KMS-11 (cell line): ENCODE results near the gene RAD51B.

Experiments
- H2AFZ ChIP-seq: fragments of 200-600 bp; sonication (generic); 2 replicates; pipeline ENCODE4 v1.6.1; 2016; ENCODE audit warnings: antibody characterized with exemption, mixed run types, low read depth
- H3K27ac ChIP-seq: fragments of 200-600 bp; sonication (generic); 2 replicates; pipeline ENCODE4 v1.6.1; 2016; ENCODE audit warnings: mild to moderate bottlenecking, mixed run types
- H3K27me3 ChIP-seq: fragments of 200-600 bp; sonication (generic); 2 replicates; pipeline ENCODE4 v1.6.1; 2017; ENCODE audit warnings: mild to moderate bottlenecking, low read depth, mixed run types, moderate library complexity; ENCODE audit not compliant: insufficient read depth
- H3K36me3 ChIP-seq: fragments of 200-600 bp; sonication (generic); 2 replicates; pipeline ENCODE4 v1.6.1; 2017; ENCODE audit warnings: mild to moderate bottlenecking, mixed run types; ENCODE audit not compliant: insufficient read depth
- H3K4me1 ChIP-seq: fragments of 200-600 bp; sonication (generic); 2 replicates; pipeline ENCODE4 v1.6.1; 2016; ENCODE audit warnings: mild to moderate bottlenecking, low read depth, mixed run types; ENCODE audit not compliant: poor library complexity, severe bottlenecking
- H3K4me2 ChIP-seq: fragments of 200-600 bp; sonication (generic); 2 replicates; pipeline ENCODE4 v1.7.0; 2016; ENCODE audit warnings: mild to moderate bottlenecking, mixed run types
- H3K4me3 ChIP-seq: fragments of 200-600 bp; sonication (generic); IDR thresholded peaks from 2 replicates; pipeline ENCODE4 v1.6.1; 2017; ENCODE audit warnings: low read depth, low read length, mixed read lengths; ENCODE audit not compliant: insufficient read depth
- H3K79me2 ChIP-seq: fragments of 200-600 bp; sonication (generic); 2 replicates; pipeline ENCODE4 v1.6.1; 2016; ENCODE audit warnings: low read depth, mixed run types; ENCODE audit not compliant: insufficient read depth
- H3K9ac ChIP-seq: fragments of 200-600 bp; sonication (generic); 2 replicates; pipeline ENCODE4 v1.6.1; 2016; ENCODE audit warnings: mild to moderate bottlenecking, mixed run types
- H4K20me1 ChIP-seq: fragments of 200-600 bp; sonication (generic); 2 replicates; pipeline ENCODE4 v1.6.1; 2016; ENCODE audit warnings: mild to moderate bottlenecking, mixed run types; ENCODE audit not compliant: insufficient read depth
- TF ChIP-seq, protein P1 (sequence below): fragments of 200-600 bp; sonication (generic); conservative IDR thresholded peaks from 2 replicates; pipeline ENCODE4 v1.6.1; 2017; ENCODE audit warnings: low read depth, mild to moderate bottlenecking, antibody characterized with exemption, low read length, moderate library complexity, mixed read lengths

The RAD51B gene

DNA sequence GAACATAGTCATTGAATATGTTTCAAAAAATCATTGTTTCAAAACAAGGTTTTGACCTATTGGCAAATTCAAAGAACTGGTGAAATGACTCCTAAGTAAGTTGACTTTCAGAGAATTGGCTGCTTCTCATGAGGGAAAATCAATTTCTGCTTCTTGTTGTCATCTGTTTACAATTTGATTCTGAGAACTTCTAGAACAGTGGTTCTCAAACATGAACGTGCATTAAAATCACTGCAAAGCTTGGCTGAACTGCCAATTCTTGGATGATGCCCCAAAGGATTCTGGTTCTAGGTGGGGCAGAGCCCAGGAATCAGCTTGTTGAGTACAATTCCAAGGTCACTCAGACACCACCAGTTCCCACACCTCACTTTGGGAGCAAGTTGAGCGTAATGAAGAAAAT lies 889.4 kb downstream of the RAD51B start:
- no peaks in the 10 kb centered on the region for H3K4me1 ChIP-seq
- no peaks in the 10 kb centered on the region for H4K20me1 ChIP-seq
- H3K79me2 ChIP-seq: no peaks in the 10 kb centered on the region
- no peak overlapping the region for H3K27ac ChIP-seq
- TF ChIP-seq, protein P1, sequence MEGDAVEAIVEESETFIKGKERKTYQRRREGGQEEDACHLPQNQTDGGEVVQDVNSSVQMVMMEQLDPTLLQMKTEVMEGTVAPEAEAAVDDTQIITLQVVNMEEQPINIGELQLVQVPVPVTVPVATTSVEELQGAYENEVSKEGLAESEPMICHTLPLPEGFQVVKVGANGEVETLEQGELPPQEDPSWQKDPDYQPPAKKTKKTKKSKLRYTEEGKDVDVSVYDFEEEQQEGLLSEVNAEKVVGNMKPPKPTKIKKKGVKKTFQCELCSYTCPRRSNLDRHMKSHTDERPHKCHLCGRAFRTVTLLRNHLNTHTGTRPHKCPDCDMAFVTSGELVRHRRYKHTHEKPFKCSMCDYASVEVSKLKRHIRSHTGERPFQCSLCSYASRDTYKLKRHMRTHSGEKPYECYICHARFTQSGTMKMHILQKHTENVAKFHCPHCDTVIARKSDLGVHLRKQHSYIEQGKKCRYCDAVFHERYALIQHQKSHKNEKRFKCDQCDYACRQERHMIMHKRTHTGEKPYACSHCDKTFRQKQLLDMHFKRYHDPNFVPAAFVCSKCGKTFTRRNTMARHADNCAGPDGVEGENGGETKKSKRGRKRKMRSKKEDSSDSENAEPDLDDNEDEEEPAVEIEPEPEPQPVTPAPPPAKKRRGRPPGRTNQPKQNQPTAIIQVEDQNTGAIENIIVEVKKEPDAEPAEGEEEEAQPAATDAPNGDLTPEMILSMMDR: no peak
- H3K27me3 ChIP-seq: no peaks in the 10 kb centered on the region
- H3K36me3 ChIP-seq: no peaks in the 10 kb centered on the region
- no peak overlapping the region for H3K4me2 ChIP-seq
- H2AFZ ChIP-seq: no peak overlapping the region
- H3K4me3 ChIP-seq: no peak overlapping the region
- no peak overlapping the region for H3K9ac ChIP-seq

DNA sequence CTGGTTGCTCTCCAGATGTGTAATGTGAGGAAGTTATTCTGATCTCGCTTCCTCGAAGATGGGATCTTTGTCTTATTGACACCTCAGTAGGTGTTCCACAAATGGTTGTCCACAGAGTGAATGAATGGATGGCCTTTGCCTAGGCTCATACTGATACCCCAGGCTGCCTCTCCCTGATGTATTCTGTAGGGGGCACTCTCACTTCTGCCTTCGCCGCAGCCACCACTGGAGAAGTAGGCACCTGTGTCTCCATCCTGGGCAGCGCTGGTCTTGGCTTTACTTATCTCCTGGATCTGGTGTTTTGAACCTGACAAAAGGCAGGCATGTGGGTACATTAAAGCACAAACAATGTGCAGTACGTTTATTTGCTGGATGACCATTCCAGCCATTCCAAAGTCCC lies 891.2 kb downstream of the RAD51B start:
- no peak overlapping the region for H3K27ac ChIP-seq
- no peaks in the 10 kb centered on the region for H3K27me3 ChIP-seq
- H3K4me1 ChIP-seq: no peaks in the 10 kb centered on the region
- no peaks in the 10 kb centered on the region for H3K36me3 ChIP-seq
- no peaks in the 10 kb centered on the region for H4K20me1 ChIP-seq
- no peak overlapping the region for H2AFZ ChIP-seq
- TF ChIP-seq, protein P1: no peak
- H3K79me2 ChIP-seq: no peaks in the 10 kb centered on the region
- H3K4me2 ChIP-seq: no peak overlapping the region
- no peak overlapping the region for H3K4me3 ChIP-seq
- H3K9ac ChIP-seq: no peak overlapping the region

DNA sequence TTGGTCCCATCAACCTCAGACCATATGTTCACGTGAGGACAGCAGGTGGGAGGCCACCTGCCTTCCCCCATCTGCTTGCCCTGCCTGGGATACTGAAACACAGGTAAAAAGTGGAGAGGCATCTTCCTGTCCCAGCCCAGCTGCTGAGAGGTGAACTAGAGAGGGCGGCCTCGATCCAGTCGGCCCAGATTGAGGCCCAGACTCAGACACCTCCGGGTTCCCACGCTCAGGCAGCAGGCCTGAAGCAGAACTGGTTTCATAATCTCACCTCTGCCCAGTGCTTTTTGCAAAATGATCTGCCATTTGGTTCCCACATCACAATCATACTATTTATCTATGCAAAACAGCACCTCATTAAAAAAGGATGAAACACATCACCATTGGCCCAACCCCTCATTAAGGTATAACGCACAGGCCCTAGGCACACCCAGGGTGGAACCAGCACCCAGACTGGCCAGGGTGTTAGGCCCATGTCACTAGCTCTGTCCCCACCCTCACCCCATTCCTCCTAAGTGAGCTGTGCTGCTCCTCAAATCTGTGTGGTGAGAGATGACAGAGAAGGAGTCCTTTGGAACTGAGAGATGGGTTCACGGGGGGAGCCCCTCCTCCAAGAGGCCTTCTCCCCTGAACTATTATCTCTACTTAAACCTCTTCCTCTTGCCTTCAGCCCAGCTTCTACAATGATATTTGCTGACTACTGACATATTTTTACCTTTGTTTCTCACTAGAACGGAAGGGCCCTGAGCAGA lies 892.2 kb downstream of the RAD51B start:
- H2AFZ ChIP-seq: no peak overlapping the region
- H3K4me2 ChIP-seq: no peak overlapping the region
- H3K36me3 ChIP-seq: no peaks in the 10 kb centered on the region
- TF ChIP-seq, protein P1: no peak
- H3K79me2 ChIP-seq: no peaks in the 10 kb centered on the region
- no peaks in the 10 kb centered on the region for H4K20me1 ChIP-seq
- no peak overlapping the region for H3K4me3 ChIP-seq
- H3K27ac ChIP-seq: no peak overlapping the region
- H3K9ac ChIP-seq: no peak overlapping the region
- H3K4me1 ChIP-seq: no peaks in the 10 kb centered on the region
- no peaks in the 10 kb centered on the region for H3K27me3 ChIP-seq

DNA sequence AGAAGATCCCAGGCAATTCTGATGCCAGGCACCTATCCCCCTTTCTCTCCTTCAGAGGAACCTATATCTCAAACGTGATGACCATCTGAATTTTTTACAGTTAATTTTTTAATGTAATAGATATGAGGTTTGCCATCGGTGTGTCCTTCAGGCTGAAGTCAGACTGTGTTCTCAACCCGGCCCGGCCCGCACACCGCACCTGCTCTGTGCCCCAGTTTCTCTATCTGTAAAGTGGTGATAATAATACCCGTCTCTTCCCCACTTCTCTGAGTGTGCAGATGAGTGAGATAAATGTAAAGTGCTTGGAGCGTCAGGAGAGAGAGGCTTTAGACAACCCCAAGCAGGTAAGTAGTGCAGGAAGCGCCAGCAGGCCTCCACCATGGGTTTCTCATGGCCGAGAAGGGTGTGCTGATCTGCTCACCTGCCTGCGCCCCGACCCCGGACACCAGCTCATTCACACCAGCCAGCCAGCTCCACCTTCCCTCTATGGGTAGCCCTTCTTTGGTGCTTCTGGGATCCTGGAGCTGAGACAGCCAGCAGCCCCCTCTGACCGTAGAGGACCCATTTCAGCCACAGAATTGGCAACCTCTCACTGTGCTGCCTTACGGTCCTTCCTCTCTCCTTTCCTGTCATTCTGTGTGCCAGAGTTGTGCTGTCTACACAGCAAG lies 893.3 kb downstream of the RAD51B start:
- TF ChIP-seq, protein P1: no peak
- Histone ChIP-seq H3K27me3 (no peaks in the 10 kb centered on the region), H2AFZ (no peak overlapping the region), H3K36me3 (no peaks in the 10 kb centered on the region), H3K27ac (no peak overlapping the region), H3K4me1 (no peaks in the 10 kb centered on the region), H4K20me1 (no peaks in the 10 kb centered on the region), H3K79me2 (no peaks in the 10 kb centered on the region), H3K4me2 (no peak overlapping the region), H3K9ac (no peak overlapping the region), H3K4me3 (no peak overlapping the region)
